ENCODE measurements around the gene PHLDA2.

Gene PHLDA2

GRCh38 chr11:2901854-2902783 lies 27.1 kb downstream of the PHLDA2 start:
- Histone ChIP-seq H3K4me3 (ENCODE audit: low read depth, low read length) (peak overlapping the region; percentile 92), H3K27ac (ENCODE audit: low read depth, low read length) (no peak overlapping the region), H3K9ac (ENCODE audit: low read length) (peak overlapping the region; percentile 50)

GRCh38 chr11:2901196-2901796 lies 27.9 kb downstream of the PHLDA2 start:
- H3K36me3 ChIP-seq (ENCODE audit: control insufficient read depth, insufficient read depth, low read length), result no peaks in the 10 kb centered on the region
- H3K27me3 ChIP-seq (ENCODE audit: control insufficient read depth, insufficient read depth, low read length), result peaks cover 4% of the 10 kb centered on the region
- H3K9me3 ChIP-seq (ENCODE audit: control insufficient read depth, insufficient read depth, low read depth, low read length), result no peaks in the 10 kb centered on the region; the same call in 1 of the 2 replicates
- no peak overlapping the region for H3K9ac ChIP-seq (ENCODE audit: low read length)
- H3K4me3 ChIP-seq (ENCODE audit: low read depth, low read length), result peak overlapping the region; percentile 92
- H3K4me1 ChIP-seq (ENCODE audit: control insufficient read depth, insufficient read depth, low read length), result peaks cover 26% of the 10 kb centered on the region
- no peak overlapping the region for H3K27ac ChIP-seq (ENCODE audit: low read depth, low read length)

More at GRCh38 chr11:2901854-2902783, 27.1 kb downstream of the PHLDA2 start:
- H3K9me3 ChIP-seq (ENCODE audit: control insufficient read depth, insufficient read depth, low read depth, low read length), result no peaks in the 10 kb centered on the region; the same call in 1 of the 2 replicates
- H3K36me3 ChIP-seq (ENCODE audit: control insufficient read depth, insufficient read depth, low read length), result no peaks in the 10 kb centered on the region
- H3K4me1 ChIP-seq (ENCODE audit: control insufficient read depth, insufficient read depth, low read length), result peaks cover 26% of the 10 kb centered on the region
- H3K27me3 ChIP-seq (ENCODE audit: control insufficient read depth, insufficient read depth, low read length), result peaks cover 4% of the 10 kb centered on the region

GRCh38 chr11:2899080-2899783 lies 30.0 kb downstream of the PHLDA2 start:
- H3K9ac ChIP-seq (ENCODE audit: low read length), result no peak overlapping the region
- no peak overlapping the region for H3K4me3 ChIP-seq (ENCODE audit: low read depth, low read length)
- H3K27ac ChIP-seq (ENCODE audit: low read depth, low read length), result no peak overlapping the region
- peaks cover 7% of the 10 kb centered on the region for H3K9me3 ChIP-seq (ENCODE audit: control insufficient read depth, insufficient read depth, low read depth, low read length)
- peaks cover 26% of the 10 kb centered on the region for H3K4me1 ChIP-seq (ENCODE audit: control insufficient read depth, insufficient read depth, low read length)
- peaks cover 4% of the 10 kb centered on the region for H3K27me3 ChIP-seq (ENCODE audit: control insufficient read depth, insufficient read depth, low read length)
- H3K36me3 ChIP-seq (ENCODE audit: control insufficient read depth, insufficient read depth, low read length), result no peaks in the 10 kb centered on the region

- Histone ChIP-seq H3K27me3 (ENCODE audit: control insufficient read depth, insufficient read depth, low read length) (peaks cover 4% of the 10 kb centered on the region), H3K4me3 (ENCODE audit: low read depth, low read length) (no peak overlapping the region), H3K4me1 (ENCODE audit: control insufficient read depth, insufficient read depth, low read length) (peaks cover 20% of the 10 kb centered on the region), H3K9me3 (ENCODE audit: control insufficient read depth, insufficient read depth, low read depth, low read length) (peaks cover 7% of the 10 kb centered on the region), H3K36me3 (ENCODE audit: control insufficient read depth, insufficient read depth, low read length) (no peaks in the 10 kb centered on the region), H3K9ac (ENCODE audit: low read length) (no peak overlapping the region), H3K27ac (ENCODE audit: low read depth, low read length) (no peak overlapping the region)
These were observed 30.7 kb downstream of the PHLDA2 start for GRCh38 chr11:2898366-2899079.

GRCh38 chr11:2897048-2897447 lies 32.2 kb downstream of the PHLDA2 start:
- Histone ChIP-seq H3K27ac (ENCODE audit: low read depth, low read length) (no peak overlapping the region), H3K27me3 (ENCODE audit: control insufficient read depth, insufficient read depth, low read length) (peaks cover 4% of the 10 kb centered on the region), H3K4me1 (ENCODE audit: control insufficient read depth, insufficient read depth, low read length) (peaks cover 13% of the 10 kb centered on the region; the same call in 1 of the 2 replicates), H3K9me3 (ENCODE audit: control insufficient read depth, insufficient read depth, low read depth, low read length) (peaks cover 7% of the 10 kb centered on the region), H3K9ac (ENCODE audit: low read length) (no peak overlapping the region), H3K36me3 (ENCODE audit: control insufficient read depth, insufficient read depth, low read length) (no peaks in the 10 kb centered on the region), H3K4me3 (ENCODE audit: low read depth, low read length) (no peak overlapping the region)

- Histone ChIP-seq H3K4me1 (ENCODE audit: control insufficient read depth, insufficient read depth, low read length) (peaks cover 15% of the 10 kb centered on the region), H3K9ac (ENCODE audit: low read length) (no peak overlapping the region)
These were observed 33.2 kb downstream of the PHLDA2 start for GRCh38 chr11:2896047-2896446.

GRCh38 chr11:2893935-2894334 lies 35.3 kb downstream of the PHLDA2 start:
- Histone ChIP-seq H3K27ac (ENCODE audit: low read depth, low read length) (no peak overlapping the region), H3K27me3 (ENCODE audit: control insufficient read depth, insufficient read depth, low read length) (peaks cover under 1% of the 10 kb centered on the region), H3K4me3 (ENCODE audit: low read depth, low read length) (no peak overlapping the region), H3K9ac (ENCODE audit: low read length) (no peak overlapping the region), H3K9me3 (ENCODE audit: control insufficient read depth, insufficient read depth, low read depth, low read length) (peaks cover 7% of the 10 kb centered on the region), H3K4me1 (ENCODE audit: control insufficient read depth, insufficient read depth, low read length) (peaks cover 17% of the 10 kb centered on the region), H3K36me3 (ENCODE audit: control insufficient read depth, insufficient read depth, low read length) (no peaks in the 10 kb centered on the region)

More at GRCh38 chr11:2896047-2896446, 33.2 kb downstream of the PHLDA2 start:
- Histone ChIP-seq H3K27me3 (ENCODE audit: control insufficient read depth, insufficient read depth, low read length) (peaks cover 4% of the 10 kb centered on the region), H3K36me3 (ENCODE audit: control insufficient read depth, insufficient read depth, low read length) (no peaks in the 10 kb centered on the region), H3K4me3 (ENCODE audit: low read depth, low read length) (no peak overlapping the region), H3K27ac (ENCODE audit: low read depth, low read length) (no peak overlapping the region), H3K9me3 (ENCODE audit: control insufficient read depth, insufficient read depth, low read depth, low read length) (peaks cover 7% of the 10 kb centered on the region)

GRCh38 chr11:2892967-2893528 lies 36.2 kb downstream of the PHLDA2 start:
- Histone ChIP-seq H3K9ac (ENCODE audit: low read length) (peak overlapping the region; percentile 67), H3K27ac (ENCODE audit: low read depth, low read length) (peak overlapping the region; percentile 78; the same call in 1 of the 2 replicates), H3K27me3 (ENCODE audit: control insufficient read depth, insufficient read depth, low read length) (peaks cover 5% of the 10 kb centered on the region), H3K4me3 (ENCODE audit: low read depth, low read length) (peak overlapping the region; percentile 51), H3K9me3 (ENCODE audit: control insufficient read depth, insufficient read depth, low read depth, low read length) (peaks cover 7% of the 10 kb centered on the region), H3K4me1 (ENCODE audit: control insufficient read depth, insufficient read depth, low read length) (peaks cover 17% of the 10 kb centered on the region), H3K36me3 (ENCODE audit: control insufficient read depth, insufficient read depth, low read length) (no peaks in the 10 kb centered on the region)

- H3K27ac ChIP-seq (ENCODE audit: low read depth, low read length), result peak overlapping the region; percentile 78; the same call in 1 of the 2 replicates
- H3K27me3 ChIP-seq (ENCODE audit: control insufficient read depth, insufficient read depth, low read length), result peaks cover 11% of the 10 kb centered on the region
- H3K36me3 ChIP-seq (ENCODE audit: control insufficient read depth, insufficient read depth, low read length), result no peaks in the 10 kb centered on the region
- peak overlapping the region; percentile 51 for H3K4me3 ChIP-seq (ENCODE audit: low read depth, low read length)
- H3K9me3 ChIP-seq (ENCODE audit: control insufficient read depth, insufficient read depth, low read depth, low read length), result peaks cover 7% of the 10 kb centered on the region
- peak overlapping the region; percentile 83 for H3K9ac ChIP-seq (ENCODE audit: low read length)
- peaks cover 21% of the 10 kb centered on the region for H3K4me1 ChIP-seq (ENCODE audit: control insufficient read depth, insufficient read depth, low read length)
These were observed 36.8 kb downstream of the PHLDA2 start for GRCh38 chr11:2892215-2892966.
